ENCODE results near the gene TMOD1.

The TMOD1 gene

DNA sequence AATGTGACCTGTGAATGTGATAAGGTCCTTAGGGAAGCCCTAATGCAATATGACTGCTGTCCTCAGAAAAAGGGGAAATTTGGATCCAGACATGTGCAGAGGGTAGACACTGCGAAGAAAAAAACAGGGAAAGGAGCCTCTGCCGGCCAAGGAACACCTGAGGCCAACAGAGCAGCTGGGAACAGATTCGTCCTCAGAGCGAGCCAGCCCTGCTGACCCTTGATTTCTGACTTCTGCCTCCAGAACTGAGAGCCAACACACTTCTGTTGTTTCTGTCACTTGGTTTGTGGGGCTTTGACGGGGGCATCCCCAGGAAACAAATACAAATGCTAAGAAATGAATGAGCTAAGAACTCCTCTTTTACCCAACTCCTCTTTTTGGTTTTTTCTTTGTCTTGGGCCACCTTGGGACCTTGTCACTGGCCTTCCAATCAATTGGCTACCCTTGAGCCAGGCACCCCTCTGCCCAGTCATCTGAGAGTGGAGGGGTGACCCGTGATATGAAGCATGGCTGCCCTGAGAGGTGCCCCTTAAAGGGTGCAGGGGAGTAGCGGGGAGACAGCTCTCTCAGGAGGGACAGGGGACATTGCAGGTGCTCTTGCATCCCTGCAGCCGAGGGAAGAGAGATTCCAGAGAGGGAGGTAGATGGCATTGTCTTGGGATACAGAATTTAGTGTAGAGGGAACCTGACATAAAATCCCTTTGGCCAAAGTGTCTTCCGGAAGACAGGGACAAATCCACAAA lies 16.9 kb downstream of the TMOD1 start:
- H3K4me1 ChIP-seq (ENCODE audit: insufficient read depth, low read length), result no peaks in the 10 kb centered on the region
- DNase-seq (no peak), ATAC-seq (ENCODE audit: insufficient read depth, low read depth) (no peak)
- H3K4me3 ChIP-seq (ENCODE audit: low read depth in 1 of 2, low read length in 2 of 2), result no peak overlapping the region
- no peaks in the 10 kb centered on the region for H3K79me2 ChIP-seq (ENCODE audit: insufficient read depth, low read length)
- H3K4me2 ChIP-seq (ENCODE audit: insufficient read depth, low read length), result no peak overlapping the region
- H3K36me3 ChIP-seq (ENCODE audit: insufficient read depth, low read length), result no peaks in the 10 kb centered on the region
- H3K9ac ChIP-seq (ENCODE audit: low read depth, low read length), result no peak overlapping the region
- no peaks in the 10 kb centered on the region for H3K9me3 ChIP-seq (ENCODE audit: insufficient read depth, low read length, severe bottlenecking)
- H4K20me1 ChIP-seq (ENCODE audit: insufficient read depth, low read length), result no peaks in the 10 kb centered on the region
- no peak overlapping the region for H2AFZ ChIP-seq (ENCODE audit: low read depth, low read length)
- TF ChIP-seq CTCF (IDR thresholded peaks at IDR 0.05; ENCODE audit: borderline replicate concordance, extremely low read depth, low read length, poor library complexity, severe bottlenecking) (no peak), EZH2 (IDR thresholded peaks at IDR 0.05; ENCODE audit: borderline replicate concordance, low read depth, low read length, severe bottlenecking) (no peak)
- no peak overlapping the region for H3K27ac ChIP-seq (ENCODE audit: low read length)
- H3K27me3 ChIP-seq (ENCODE audit: insufficient read depth, low read length, poor library complexity), result peaks cover 22% of the 10 kb centered on the region

GRCh38 chr9:97518909-97519307 lies 17.4 kb downstream of the TMOD1 start:
- Histone ChIP-seq H4K20me1 (ENCODE audit: insufficient read depth, low read length) (no peaks in the 10 kb centered on the region), H3K4me1 (ENCODE audit: insufficient read depth, low read length) (no peaks in the 10 kb centered on the region), H3K27me3 (ENCODE audit: insufficient read depth, low read length, poor library complexity) (peaks cover 22% of the 10 kb centered on the region), H3K4me3 (ENCODE audit: low read depth in 1 of 2, low read length in 2 of 2) (no peak overlapping the region), H3K9ac (ENCODE audit: low read depth, low read length) (no peak overlapping the region), H3K9me3 (ENCODE audit: insufficient read depth, low read length, severe bottlenecking) (no peaks in the 10 kb centered on the region), H3K36me3 (ENCODE audit: insufficient read depth, low read length) (no peaks in the 10 kb centered on the region), H3K4me2 (ENCODE audit: insufficient read depth, low read length) (no peak overlapping the region), H3K27ac (ENCODE audit: low read length) (no peak overlapping the region), H3K79me2 (ENCODE audit: insufficient read depth, low read length) (no peaks in the 10 kb centered on the region), H2AFZ (ENCODE audit: low read depth, low read length) (no peak overlapping the region)
- no peak for TF ChIP-seq CTCF (IDR thresholded peaks at IDR 0.05; ENCODE audit: borderline replicate concordance, extremely low read depth, low read length, poor library complexity, severe bottlenecking)
- TF ChIP-seq EZH2 (IDR thresholded peaks at IDR 0.05; ENCODE audit: borderline replicate concordance, low read depth, low read length, severe bottlenecking), result no peak
- DNase-seq, result no peak
- no peak for ATAC-seq (ENCODE audit: insufficient read depth, low read depth)

GRCh38 chr9:97519441-97519970 lies 18.0 kb downstream of the TMOD1 start:
- H3K79me2 ChIP-seq (ENCODE audit: insufficient read depth, low read length), result no peaks in the 10 kb centered on the region
- H3K36me3 ChIP-seq (ENCODE audit: insufficient read depth, low read length), result no peaks in the 10 kb centered on the region
- no peaks in the 10 kb centered on the region for H3K9me3 ChIP-seq (ENCODE audit: insufficient read depth, low read length, severe bottlenecking)
- DNase-seq, result no peak
- no peak for ATAC-seq (ENCODE audit: insufficient read depth, low read depth)
- H3K4me3 ChIP-seq (ENCODE audit: low read depth in 1 of 2, low read length in 2 of 2), result no peak overlapping the region
- no peak overlapping the region for H3K4me2 ChIP-seq (ENCODE audit: insufficient read depth, low read length)
- no peak overlapping the region for H3K27ac ChIP-seq (ENCODE audit: low read length)
- H4K20me1 ChIP-seq (ENCODE audit: insufficient read depth, low read length), result no peaks in the 10 kb centered on the region
- H3K4me1 ChIP-seq (ENCODE audit: insufficient read depth, low read length), result no peaks in the 10 kb centered on the region
- H3K27me3 ChIP-seq (ENCODE audit: insufficient read depth, low read length, poor library complexity), result peaks cover 22% of the 10 kb centered on the region
- TF ChIP-seq EZH2 (IDR thresholded peaks at IDR 0.05; ENCODE audit: borderline replicate concordance, low read depth, low read length, severe bottlenecking) (no peak), CTCF (IDR thresholded peaks at IDR 0.05; ENCODE audit: borderline replicate concordance, extremely low read depth, low read length, poor library complexity, severe bottlenecking) (no peak)
- H3K9ac ChIP-seq (ENCODE audit: low read depth, low read length), result no peak overlapping the region
- no peak overlapping the region for H2AFZ ChIP-seq (ENCODE audit: low read depth, low read length)
